Measurements from ENCODE around the gene DOK6. TPM values are rescaled to one million over a fixed set of nuclear protein-coding genes. Genes with fewer than 3 reads are reported as not detected.

The DOK6 gene
- total and polyA plus RNA-seq, 10 of the 15 experiments (the other 5 are each of a cell fraction or from before 2014, with no cell fraction given), result 0.01 to 0.09 (median 0.04) TPM; not detected in 4

- TF ChIP-seq ATF3 (IDR thresholded peaks at IDR 0.05; ENCODE audit: borderline replicate concordance, extremely low read depth, low read depth, low read length) (no peak), IKZF2 (IDR thresholded peaks at IDR 0.05) (no peak)
Observed at GRCh38 chr18:69616114-69616513, 215.4 kb downstream of the DOK6 start (continued).

- no peaks in the 10 kb centered on the region for H3K27me3 ChIP-seq (replicated peaks in 1 of 2; ENCODE audit: control insufficient read depth in 2 of 2, insufficient read depth in 2 of 2, low read length in 1 of 2)
- intact Hi-C loops (cut with micrococcal nuclease; ENCODE audit: unreplicated experiment), result no loop called here
- TF ChIP-seq ATF7 (IDR thresholded peaks at IDR 0.05; ENCODE audit: low read depth), result no peak
- no peak for TF ChIP-seq PBX3 (IDR thresholded peaks at IDR 0.05; ENCODE audit: insufficient replicate concordance, low read depth, low read length)
- TF ChIP-seq NBN (IDR thresholded peaks at IDR 0.05), result no peak
- no peak for TF ChIP-seq EGR1 (IDR thresholded peaks at IDR 0.05; ENCODE audit: borderline replicate concordance in 1 of 2, low read depth in 2 of 2, low read length in 2 of 2)
- no peak for TF ChIP-seq TCF3 (IDR thresholded peaks at IDR 0.05; ENCODE audit: borderline replicate concordance, insufficient read depth, low read depth, low read length)
- TF ChIP-seq PML (IDR thresholded peaks at IDR 0.05; ENCODE audit: low read length), result no peak
- no peak for TF ChIP-seq CHD1 (IDR thresholded peaks at IDR 0.05; ENCODE audit: low read depth, low read length)
- no peak for TF ChIP-seq BCLAF1 (IDR thresholded peaks at IDR 0.05)
- no peak for TF ChIP-seq CHD2 (IDR thresholded peaks at IDR 0.05; ENCODE audit: borderline replicate concordance, low read depth, low read length)
- TF ChIP-seq PKNOX1 (IDR thresholded peaks at IDR 0.05), result no peak
- TF ChIP-seq MLLT1 (IDR thresholded peaks at IDR 0.05), result no peak
- TF ChIP-seq SMC3 (IDR thresholded peaks at IDR 0.05; ENCODE audit: borderline replicate concordance, low read length), result no peak
- TF ChIP-seq PAX8 (IDR thresholded peaks at IDR 0.05), result no peak
- no peak for TF ChIP-seq MYC (IDR thresholded peaks at IDR 0.05; ENCODE audit: insufficient read depth, insufficient read length, insufficient replicate concordance, low read length, severe bottlenecking)
- no peak for TF ChIP-seq FOXK2 (IDR thresholded peaks at IDR 0.05)
Observed at GRCh38 chr18:69617408-69617807, 216.7 kb downstream of the DOK6 start.

More at GRCh38 chr18:69617408-69617807, 216.7 kb downstream of the DOK6 start:
- FAIRE-seq, result no peak
- BruUV-seq (replicated peaks), result no TSS peak
- H3K79me2 ChIP-seq (ENCODE audit: control insufficient read depth, insufficient read depth, low read length), result no peaks in the 10 kb centered on the region
- H3K4me3 ChIP-seq, result no peak overlapping the region
- WGBS (ENCODE audit: insufficient coverage, insufficient replicate concordance, low lambda C conversion rate, missing lambda C conversion rate), result 11% methylated on average over 4 of the region's 4 CpGs
- H3K27ac ChIP-seq (ENCODE audit: control insufficient read depth, insufficient read depth), result no peak overlapping the region
- H3K36me3 ChIP-seq (ENCODE audit: control insufficient read depth in 2 of 2, insufficient read depth in 2 of 2, low read length in 1 of 2), result no peaks in the 10 kb centered on the region
- no peak overlapping the region for H2AFZ ChIP-seq (ENCODE audit: control insufficient read depth, low read depth, low read length)
- ChIA-PET RAD21 (ENCODE audit: unreplicated experiment) (no interaction called here), POLR2A (no interaction called here), SMC1A (ENCODE audit: uncharacterized antibody, unreplicated experiment) (no interaction called here), CTCF (no interaction called here)
- no peak for DNase-seq (ENCODE audit: low read depth, low spot score)
- no peaks in the 10 kb centered on the region for H4K20me1 ChIP-seq (ENCODE audit: control insufficient read depth, insufficient read depth)
- no peaks in the 10 kb centered on the region for H3K4me1 ChIP-seq (ENCODE audit: control insufficient read depth, insufficient read depth, low read length)
- H3K9me3 ChIP-seq (replicated peaks; ENCODE audit: control insufficient read depth, insufficient read depth, low read length), result no peaks in the 10 kb centered on the region
- H3K9ac ChIP-seq (ENCODE audit: control insufficient read depth, insufficient read depth, low read length), result no peak overlapping the region
- no peak overlapping the region for H3K4me2 ChIP-seq (ENCODE audit: control insufficient read depth, insufficient read depth)
- ATAC-seq, result no peak
- in situ Hi-C loops (cut with MboI), result no loop called here
